DMS53 (cell line): ENCODE measurements around the gene SPG7.
"Not testable (repeated sequence)": the region's sequence is repeated elsewhere in the genome, so short reads cannot be mapped to it uniquely, and the experiment has no call there.

Source experiments
- DNase-seq: peaks from one replicate; lab custom pipeline; 2025; lab: John Stamatoyannopoulos, UW

SPG7 gene

DNA sequence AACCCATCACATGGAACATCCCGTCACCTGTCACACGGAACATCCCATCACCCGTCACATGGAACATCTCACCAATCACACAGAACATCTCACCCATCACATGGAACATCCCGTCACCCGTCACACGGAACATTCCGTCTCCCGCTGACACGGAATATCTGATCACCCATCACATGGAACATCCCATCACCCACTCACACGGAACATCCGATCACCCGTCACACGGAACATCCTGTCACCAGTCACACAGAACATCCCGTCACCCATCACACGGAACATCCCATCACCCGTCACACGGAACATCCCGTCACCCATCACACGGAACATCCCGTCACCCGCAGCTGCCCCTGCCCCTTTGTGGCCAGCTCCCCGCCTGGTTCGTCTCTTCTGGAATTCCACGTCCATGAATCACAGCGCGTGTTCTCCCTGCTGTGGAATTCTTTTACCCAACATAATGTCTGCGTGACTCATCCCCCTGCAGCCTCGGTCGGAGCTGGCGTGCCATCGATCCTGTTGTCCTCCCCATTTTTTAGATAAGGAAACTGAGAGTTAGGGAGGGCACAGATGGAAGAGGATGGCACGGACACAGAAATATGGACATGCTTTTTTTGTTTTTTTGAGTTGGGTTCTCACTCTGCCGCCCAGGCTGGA is 73.0 kb downstream of the SPG7 start:
- no peak for DNase-seq

DNA sequence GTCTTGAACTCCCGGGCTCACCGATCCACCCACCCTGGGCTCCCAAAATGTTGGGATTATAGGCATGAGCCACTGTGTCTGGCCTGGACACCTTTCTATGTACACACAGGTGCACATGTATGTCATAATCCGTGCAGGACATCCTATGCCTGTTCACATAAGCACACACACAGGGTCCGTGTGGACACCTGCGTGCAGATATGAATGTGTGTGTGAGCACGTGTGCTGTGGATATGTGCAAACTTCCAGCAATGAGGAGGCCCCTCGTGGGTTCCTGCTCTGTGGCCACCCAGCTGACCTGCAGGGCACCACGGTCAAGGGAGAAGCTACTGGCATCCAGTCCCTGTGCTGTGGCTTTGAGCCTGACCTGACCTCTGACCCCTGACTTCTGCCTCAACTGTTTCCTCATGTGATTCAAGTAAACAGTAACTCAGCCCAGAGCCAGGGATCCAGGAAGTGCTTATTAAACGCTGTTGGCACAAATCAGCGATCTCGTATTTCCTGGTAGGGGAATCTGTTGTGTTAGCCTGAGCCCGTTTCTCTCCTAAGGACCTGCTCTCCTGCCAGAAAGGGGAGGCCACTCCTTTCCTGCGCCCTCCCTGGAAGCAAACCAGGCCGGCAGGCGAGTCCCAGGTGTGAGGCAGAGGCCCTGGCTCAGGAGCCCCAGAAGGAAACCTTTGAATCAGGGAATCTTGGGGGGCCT is 73.8 kb downstream of the SPG7 start:
- DNase-seq = peak; percentile 72

DNA sequence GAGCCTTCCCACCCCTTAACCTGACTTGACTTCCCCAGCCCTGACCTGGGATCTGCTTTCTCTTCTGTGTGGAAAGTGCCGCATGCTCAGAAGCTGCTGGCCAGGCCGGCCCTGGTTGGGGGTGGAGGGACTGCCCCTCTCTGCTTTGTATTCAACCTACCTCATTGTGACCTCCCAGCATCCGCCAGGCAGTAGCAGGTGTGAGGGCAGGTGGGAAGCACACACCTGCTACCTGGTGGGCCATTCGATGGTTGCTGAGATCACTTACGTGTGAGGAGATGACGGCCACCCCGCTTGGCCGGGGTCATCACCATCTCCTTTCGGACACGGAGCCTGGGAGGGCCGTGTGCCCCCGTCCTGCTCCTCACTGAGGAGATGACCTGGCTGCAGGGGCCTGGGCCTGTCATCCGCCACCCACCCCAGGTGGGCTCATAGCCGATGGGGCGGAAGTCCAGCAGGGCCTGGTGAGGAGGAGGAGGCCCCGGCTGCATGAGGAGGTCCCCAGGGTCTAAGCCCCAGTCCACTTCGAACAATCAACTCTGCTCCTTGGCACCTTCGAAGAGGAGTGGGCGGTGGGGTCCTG is 74.5 kb downstream of the SPG7 start:
- DNase-seq = no peak

DNA sequence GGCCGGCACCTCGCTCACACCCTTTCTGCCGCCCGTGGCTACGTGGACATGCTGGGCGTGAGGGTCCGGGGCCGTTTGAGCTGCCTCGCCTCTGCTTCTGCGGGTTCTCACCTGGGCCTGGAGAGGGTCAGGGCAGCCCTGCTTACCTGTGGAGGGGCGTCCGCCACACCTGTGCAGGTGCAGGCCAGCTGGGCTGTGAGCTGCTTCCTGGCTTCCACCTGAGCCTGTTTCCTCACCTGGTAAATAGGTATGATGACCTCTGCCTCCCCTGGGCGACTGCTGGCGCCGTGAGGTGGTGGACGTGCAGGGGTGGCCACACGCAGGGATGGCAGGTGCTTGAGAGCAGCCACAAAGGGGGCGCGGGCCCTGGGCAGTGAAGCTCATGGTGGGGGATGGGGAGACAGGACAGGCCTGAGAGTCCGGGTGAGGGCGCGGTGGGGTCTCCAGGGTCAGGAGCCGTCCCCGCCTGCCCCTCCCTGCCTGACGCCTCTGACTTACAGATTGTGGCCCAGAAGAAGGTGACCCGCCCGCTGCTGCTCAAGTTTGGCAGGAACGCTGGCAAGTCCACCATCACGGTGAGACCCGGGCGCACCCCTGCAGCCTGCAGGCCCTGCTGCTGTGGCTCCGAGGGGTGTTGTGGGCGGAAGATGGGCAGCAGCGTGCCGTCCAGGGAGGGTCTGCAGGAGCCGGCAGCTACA is 75.1 kb downstream of the SPG7 start:
- DNase-seq = no peak

DNA sequence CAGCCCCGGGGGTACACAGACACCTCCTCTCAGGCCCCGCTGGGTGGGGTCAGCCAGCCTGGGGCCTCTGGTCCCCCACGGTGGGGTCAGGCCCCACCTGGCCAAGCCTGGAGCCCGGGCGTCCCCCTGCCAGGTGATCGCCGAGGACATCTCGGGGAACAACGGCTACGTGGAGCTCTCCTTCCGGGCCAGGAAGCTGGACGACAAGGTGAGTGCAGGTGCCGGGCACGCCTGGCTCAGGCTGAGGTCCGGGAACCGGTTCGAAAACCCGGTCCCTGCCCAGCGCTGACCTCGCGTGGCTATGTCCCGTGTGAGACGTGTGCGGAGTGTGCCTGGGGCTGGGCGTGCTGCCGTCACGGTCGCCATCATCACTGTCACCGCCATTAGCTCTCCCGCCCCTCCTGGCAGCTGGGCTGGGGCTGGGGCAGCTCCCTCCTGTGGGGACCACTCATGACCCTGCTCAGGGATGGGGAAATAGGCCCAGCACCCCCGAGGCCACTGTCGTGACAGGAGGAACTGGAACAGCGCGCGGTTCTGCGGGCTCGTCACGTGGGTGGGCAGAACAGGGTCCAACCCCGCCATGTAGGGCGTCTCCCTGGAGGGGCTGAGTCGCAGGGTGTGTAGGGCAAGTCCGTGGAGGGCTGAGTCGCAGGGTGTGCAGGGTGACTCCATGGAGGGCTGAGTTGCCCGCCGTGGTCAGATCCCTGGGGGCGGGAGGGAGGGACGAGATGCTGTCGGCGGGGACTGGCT is 75.9 kb downstream of the SPG7 start:
- DNase-seq = no peak

DNA sequence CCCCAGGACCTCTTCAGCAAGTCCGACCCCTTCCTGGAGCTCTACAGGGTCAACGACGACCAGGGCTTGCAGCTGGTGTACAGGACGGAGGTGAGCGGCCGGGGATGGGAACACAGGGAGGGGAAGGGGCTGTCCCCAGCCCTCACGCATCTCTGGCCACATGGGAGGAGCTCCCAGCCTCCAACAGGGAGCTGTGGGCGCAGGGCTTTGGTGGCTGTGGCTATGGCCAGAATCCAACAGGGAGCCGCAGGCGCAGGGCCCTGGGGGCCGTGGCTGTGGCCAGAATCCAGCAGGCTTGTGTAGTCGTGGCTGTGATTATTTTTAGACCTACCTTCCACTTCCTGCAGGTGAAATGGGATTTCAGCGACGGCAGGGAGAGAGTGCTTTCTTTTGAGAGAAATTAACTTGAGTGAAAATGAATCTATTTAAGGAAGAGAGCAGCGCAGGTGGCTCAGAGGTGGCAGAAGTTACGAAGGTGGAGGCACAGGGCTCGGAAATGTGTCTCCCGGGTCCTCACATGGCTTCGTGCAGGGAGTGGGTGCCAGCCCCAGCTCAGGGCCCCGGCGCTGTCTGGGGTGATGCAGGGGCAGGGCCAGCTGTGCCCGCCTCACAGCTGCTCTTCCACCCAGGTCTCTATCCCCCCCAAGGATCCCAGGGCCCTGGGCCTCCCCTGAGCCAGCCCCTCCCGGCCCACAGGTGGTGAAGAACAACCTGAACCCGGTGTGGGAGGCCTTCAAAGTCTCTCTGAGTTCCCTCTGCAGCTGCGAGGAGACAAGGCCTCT is 76.8 kb downstream of the SPG7 start:
- DNase-seq = no peak

DNA sequence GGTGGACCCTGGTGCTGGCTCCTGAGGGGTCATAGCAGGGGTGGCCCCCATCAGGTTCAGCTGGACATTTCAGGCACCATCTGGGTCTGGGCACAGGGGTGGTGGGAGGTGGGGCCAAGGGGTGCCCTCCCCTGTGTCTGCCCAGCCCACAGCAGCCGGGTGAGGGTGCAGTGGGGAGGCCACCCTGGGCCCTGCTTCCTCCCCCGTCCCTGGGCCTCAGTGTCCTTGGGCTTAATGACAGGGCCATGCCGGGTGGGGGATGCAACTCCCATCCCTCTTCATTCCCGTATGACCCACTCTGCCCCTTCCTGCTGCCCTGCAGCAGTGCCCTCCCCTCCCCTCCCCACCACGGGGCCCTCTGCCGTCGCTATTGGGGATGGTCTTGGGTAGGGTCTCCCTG is 78.0 kb downstream of the SPG7 start:
- no peak for DNase-seq

DNA sequence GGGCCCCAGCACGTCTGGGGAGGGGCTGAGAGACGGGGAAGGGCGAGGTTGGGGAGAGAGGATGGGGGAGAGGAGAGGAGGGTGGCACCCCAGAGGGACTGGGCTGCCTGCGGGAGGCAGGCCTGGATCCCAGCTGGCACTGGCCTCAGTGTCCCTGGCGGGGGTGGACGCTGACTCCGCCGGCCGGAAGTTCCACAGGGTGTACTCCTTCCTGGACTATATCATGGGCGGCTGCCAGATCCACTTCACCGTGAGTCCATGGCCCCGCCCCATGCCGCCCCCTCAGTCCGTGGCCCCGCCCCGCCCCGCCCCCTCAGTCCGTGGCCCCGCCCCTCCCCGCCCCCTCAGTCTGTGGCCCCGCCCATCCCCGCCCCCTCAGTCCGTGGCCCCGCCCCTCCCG is 78.7 kb downstream of the SPG7 start:
- peak; percentile 58 for DNase-seq

DNA sequence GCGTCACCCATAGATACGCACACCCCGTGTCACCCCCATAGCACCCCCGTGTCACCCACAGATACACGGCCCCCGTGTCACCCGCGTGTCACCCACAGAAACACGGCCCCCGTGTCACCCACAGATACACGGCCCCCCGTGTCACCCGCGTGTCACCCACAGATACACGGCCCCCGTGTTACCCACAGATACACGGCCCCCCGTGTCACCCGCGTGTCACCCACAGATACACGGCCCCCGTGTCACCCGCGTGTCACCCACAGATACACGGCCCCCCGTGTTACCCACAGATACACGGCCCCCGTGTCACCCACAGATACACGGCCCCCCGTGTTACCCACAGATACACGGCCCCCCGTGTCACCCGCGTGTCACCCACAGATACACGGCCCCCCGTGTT is 79.5 kb downstream of the SPG7 start:
- DNase-seq = not testable (repeated sequence)

DNA sequence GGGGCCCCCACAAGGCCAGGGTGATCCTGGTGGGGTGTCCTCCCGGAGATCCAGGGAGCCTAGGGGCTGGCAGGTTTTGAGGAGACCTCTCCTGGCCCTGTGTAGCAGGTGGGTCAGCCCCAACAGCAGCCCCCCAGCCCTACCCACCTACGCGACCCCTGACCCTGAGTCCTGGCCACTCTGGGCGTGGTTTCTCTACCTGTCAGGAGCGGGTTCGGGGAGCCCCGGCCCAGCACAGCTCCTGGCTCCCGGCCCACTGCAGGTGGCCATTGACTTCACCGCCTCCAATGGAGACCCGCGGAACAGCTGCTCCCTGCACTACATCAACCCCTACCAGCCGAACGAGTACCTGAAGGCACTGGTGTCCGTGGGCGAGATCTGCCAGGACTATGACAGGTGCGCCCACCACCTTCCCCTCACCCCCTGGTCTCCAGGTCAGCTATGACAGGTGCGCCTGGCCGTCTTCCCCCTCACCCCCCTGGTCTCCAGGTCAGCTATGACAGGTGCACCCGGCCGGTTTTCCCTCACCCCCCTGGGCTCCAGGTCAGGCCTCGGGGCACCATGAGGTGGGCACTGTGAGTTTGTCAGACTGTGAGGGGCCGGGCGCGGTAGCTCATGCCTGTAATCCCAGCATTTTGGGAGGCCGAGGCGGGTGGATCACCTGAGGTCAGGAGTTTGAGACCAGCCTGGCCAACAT is 80.4 kb downstream of the SPG7 start:
- DNase-seq = no peak

DNA sequence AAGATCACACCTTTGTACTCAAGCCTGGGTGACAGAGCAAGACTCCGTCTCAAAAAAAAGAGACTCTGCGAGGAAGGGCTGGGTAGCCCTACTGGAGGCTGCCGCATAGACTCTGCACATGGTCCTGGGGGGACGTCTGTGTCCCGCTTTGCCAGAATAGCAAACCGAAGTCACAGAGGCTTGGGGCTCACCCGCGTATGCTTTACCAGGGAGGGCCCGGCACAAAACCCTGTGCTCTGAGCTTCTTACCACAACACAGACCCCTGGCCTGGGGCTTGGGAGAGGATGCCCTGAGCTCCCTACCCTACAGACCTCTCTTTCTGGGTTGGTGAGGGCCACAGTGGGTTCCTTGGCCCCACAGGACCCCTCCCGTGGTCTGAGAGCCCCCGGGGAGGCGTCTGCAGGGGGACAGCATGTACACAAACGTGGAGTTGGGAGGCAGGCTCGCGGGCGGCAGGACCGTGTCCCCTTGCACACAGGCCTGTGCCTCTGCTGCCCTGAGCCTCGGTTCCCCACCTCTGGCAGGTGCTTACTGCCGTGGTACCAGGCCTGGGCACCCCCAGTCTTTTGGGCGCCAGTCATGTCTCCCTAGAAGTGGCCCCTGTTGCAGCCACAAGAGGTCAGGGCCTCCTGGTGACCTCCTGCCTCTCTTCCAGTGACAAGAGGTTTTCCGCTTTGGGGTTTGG is 81.2 kb downstream of the SPG7 start:
- DNase-seq = no peak

DNA sequence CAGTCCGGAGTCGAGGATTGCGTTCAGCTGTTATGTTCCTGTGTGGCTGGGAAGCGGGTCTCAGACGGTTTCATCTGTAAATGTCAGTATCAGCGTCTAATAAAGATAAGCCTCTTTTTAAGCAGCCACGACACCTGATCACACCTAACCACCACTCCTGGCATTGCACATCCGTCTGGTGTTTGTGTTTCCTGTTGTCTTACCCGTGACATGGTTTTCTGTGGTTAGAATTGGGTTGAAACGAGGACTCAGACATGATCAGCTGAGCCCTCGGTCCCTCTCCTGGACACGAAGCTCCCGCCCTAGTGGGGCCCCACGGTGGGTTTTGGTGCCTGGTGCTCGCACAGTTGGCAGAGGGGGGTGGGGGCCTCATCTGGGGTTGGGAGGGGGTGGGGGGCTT is 85.6 kb downstream of the SPG7 start:
- DNase-seq = no peak

DNA sequence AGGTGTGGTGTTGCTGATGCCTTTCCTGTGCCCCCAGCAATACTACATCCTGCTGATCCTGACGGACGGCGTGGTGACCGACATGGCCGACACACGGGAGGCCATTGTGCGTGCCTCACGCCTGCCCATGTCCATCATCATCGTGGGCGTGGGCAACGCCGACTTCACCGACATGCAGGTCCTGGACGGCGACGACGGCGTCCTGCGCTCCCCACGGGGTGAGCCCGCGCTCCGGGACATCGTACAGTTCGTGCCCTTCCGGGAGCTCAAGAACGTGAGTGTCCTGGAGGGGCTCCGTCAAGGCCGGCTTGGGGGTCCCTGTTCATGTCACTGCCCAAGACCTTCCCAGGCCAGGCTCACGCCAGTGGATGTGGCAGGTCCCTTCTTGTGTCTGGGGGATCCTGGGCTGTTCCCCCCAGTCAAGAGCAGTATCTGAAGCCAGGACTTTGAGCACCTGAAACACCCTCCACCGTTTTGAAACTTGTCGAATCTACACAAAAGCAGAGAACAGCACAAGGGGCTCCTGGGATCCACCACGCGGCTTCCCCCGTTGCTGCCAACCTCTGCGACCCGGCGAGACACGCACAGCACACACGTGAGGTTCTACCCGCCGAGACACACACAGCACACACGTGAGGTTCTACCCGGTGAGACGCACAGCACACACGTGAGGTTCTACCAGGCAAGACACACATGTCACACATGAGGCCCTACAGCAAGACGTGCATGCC is 87.3 kb downstream of the SPG7 start:
- DNase-seq = no peak

DNA sequence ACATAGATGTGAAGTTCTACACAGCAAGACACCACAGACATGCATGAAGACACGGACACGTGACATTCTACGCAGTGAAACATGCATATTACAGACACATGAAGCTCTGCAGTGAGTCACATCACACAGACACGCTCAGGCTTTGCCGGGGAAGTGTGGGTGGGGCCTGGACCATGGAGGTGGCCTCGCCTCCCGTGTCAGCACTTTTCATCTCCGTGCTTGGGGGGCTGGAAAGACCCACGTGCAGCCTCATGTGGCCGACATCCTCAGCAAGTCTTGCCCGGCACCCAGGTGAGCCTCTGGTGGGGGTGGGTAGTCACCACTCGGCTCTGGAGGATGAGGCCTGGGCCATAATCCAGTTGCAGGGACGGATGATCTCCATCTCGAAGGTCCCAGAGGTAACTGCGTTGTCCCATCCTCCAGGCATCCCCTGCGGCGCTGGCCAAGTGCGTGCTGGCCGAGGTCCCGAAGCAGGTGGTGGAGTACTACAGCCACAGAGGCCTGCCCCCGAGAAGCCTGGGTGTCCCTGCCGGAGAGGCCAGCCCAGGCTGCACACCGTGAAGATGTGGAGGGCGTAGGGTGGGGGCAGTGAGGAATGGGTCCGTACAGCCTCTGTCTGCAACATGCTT is 88.0 kb downstream of the SPG7 start:
- no peak for DNase-seq

DNA sequence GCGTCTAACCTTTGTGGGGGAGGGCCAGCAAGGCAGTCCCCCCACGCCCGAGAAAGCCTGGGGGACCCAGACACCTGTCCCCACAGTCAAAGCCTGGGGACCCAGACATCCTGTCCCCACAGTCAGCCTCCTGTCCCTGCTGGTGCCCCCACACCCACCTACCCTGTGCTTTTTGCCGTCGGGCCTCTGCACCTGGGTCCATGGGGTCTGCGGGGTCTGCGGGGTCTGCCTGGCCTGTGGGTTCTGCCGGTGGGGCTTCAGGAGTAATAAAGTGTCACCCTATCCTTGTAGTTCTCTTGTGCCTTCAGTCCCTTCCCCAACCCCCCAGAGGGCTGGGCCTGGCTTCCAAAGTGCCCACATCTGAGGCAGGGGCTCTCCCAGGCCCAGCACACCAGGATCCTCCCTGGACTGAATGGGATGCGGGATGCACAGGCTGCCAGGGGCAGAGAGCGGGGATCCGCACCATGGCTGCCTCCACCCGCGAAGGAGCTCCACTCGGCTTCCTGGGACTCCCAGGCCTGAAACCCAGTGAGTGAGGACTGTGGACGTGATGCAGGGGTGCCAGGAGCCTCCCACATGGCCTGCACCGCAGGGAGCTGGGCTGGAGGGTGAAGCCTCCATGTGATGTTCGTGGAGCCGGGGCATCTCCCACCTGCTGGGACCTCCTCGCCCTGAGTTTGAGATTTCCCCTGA is 88.9 kb downstream of the SPG7 start:
- no peak for DNase-seq

DNA sequence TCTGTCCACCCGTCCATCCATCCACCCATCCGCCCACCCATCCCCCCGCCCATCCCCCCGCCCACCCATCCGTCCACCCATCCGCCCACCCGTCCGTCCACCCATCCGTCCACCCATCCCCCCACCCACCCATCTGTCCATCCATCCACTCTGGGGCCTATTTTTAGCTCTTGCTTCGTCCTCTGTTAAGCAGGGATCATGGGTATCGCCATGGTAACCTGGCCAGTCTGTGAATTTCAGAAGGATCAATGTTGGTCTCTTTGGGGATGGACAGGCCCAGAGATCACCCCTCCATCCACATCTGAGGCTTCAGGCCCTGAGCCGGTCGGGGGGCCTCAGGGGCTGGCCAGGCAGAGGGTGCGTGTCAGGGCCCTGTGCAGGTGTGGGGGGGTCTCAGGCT is 90.0 kb downstream of the SPG7 start:
- peak; percentile 75 for DNase-seq

DNA sequence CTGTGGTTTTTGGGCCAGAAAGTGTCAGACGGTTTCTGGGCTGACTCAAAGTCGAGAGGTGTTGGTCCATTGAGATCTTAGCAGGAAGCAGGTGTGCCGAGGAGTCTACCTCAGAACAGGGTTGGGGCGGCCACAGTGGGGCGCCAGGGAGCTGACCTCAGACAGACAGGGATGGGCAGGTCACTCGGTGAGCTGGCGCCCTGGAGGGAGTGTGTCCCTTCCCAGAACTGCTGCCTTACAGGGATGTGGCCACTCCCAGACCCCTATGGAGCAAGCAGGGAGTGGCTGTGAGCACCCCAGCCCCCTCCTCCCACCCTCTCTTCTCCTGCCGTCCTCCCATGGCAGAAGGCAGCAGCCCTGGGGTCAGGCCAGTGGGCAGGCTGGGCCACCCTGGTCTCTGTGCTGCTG is 91.3 kb downstream of the SPG7 start:
- DNase-seq = peak; percentile 85

DNA sequence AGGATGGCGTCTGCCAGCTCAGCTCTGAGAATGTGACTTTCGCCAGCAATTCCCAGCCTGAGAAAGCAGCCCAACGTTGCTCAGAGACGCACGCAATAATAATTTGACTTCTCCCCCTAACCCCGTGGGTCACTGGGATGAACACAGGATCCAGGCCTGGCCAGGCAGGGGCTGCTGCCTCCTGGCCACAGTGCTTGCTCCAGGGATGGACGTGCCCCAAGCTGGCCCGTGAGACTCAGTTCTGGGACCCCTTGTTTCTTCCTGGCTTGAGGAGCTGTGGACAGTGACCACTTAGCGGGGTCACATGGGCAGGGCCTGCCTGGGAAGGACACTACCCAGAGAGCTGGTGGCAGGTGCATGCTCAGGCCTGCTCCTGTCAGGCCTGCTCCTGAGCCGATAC is 91.7 kb downstream of the SPG7 start:
- no peak for DNase-seq
